NCI-H2171 (cell line): Measurements from ENCODE around the gene FHIT.

Experiments
- DNase-seq: peaks from one replicate; lab custom pipeline; 2025; lab: John Stamatoyannopoulos, UW

FHIT gene

DNA sequence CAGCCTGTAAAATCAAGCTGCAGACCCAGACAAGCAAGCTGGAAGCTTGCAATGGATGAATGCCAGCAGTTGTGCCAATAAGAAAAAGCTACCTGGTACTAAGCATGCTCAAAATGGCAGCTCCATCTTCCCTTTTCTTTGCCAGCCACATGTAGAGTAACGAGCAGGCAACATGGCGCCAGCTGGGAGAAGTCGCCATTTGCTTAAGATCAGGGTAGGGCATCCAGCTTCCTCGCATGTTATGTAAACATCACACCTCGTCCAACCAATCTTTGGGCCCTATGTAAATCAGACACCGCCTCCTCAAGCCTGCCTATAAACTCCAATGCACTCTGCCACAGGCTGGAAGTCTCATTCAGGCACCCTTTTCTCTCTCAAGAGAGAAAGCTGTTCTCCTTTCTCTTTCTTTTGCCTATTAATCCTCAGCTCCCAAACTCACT, 973.9 kb downstream of the FHIT start:
- no peak for DNase-seq

DNA sequence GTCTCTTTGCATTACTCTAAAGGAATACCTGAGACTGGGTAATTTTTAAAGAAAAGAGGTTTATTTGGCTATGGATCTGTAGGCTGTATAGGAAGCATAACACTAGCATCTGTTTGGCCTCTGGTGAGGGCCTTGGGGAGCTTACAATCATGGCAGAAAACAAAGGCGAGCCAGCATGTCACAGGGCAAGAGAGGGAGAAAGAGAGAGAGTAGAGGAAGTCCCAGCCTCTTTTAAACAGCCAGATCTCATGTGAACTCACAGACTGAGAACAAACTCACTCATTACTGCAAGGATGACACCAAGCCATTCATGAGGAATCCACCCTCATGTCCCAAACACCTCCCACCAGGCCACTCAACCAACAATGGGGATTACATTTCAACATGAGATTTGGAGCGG, 974.6 kb downstream of the FHIT start:
- no peak for DNase-seq

DNA sequence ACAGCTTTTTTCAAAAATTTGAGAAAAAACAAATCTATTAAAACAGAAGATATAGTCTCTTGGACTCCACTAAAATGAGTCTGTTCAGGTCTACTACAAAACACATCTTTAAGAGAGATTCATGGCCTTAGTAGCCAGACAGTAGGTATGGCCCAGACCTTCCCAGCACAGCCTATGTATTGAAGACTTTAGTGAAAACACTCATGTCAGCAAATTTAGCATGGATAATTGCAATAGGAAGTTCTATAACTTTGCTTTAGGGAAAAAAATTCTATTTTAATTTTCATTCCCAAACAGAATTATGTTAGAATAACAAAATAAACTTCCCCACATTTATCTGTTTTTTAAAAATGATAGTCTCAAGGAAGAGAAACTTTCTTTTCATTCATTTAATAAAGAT, 976.6 kb downstream of the FHIT start:
- DNase-seq: no peak

DNA sequence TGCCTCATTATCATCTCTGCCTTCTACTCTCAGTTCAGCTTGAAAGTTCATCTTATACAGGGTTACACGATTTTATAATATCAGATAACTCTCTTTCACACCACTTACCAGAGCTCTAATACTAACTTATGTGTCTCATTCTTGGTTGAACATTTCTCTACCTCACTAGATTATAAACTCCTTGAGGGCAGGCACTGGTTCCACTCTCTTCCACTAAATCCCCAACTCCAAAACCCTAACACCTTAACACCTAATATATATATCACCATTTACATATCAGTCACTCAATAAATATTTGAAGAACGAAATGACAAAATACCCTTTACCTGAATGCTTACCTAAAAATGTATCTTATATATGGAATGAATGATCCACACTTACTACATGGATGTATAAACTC, 977.2 kb downstream of the FHIT start:
- DNase-seq: no peak

DNA sequence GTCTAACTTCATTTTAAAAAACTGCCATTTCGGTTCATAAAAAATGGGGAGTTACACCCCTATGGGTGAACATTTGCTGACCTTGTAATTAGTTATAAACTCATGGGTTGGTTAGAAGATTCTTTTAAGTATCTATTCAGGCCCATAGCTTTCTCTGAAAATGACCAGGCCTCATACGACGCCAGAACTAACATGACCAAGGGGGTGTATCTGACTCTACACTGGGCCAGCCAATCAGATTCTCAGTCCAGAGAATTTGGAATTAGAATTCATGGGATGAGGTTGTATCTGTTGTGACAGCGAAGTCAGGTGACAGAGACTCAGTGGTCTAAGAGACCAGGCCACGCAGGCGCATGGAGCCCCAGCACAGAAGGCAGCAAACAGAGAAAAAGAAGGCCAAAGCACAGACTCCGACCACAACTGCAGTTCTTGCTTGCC, 981.4 kb downstream of the FHIT start:
- no peak for DNase-seq

DNA sequence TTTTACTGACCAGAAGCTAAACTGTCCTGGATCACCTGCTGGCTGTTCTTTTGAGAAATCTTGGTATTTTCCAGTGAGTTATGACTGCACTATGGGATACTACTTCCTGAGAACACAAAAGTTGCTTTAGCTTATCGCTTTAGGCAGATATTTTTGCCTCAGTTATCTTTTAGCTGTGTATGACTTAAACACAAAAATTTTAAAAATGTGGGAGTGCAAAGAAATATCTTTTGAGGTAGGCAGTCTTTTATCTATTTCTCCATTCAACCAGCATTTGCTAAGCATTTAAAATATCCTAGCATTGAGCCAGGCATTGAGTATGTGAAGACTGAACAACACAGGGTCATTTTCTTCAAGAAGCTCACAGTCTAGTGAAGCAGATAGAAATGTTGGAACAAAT, 981.9 kb downstream of the FHIT start:
- DNase-seq: no peak

DNA sequence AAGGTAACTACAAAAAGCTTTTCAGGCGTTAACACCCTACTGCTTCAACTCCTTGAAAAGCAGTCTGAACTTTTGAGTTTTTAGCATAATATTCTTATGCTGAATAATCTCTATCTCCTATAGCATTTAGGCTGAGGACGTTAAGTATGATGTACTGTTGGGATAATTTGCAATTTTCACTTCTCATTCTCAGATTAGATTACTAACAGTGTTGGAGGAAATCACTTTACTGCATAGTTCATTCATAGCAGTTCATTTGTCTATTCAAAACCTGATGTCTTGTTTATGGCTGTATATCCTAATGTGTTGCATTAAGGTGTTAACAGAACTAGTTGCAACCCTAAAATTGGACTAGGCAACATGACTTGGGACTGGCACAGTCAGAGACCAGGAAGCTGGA, 983.1 kb downstream of the FHIT start:
- no peak for DNase-seq

DNA sequence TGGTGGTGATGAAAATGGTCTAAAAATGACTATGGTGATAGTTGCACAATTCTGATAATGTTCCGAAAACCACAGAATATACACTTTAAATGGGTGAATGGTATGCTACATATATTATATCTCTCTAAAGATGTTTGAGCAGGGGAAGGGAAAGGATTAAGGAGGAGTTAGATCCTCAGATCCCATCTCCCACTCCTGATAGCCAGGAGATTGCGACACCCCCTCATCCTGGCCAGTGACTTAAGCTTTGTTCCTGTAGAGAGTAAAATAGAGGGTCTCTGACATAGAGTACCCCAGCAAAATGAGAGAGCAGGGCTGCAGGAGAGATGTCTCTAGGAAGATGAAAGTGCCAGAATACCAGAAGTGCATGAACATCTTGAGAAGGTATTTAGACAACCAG, 984.8 kb downstream of the FHIT start:
- DNase-seq: no peak

DNA sequence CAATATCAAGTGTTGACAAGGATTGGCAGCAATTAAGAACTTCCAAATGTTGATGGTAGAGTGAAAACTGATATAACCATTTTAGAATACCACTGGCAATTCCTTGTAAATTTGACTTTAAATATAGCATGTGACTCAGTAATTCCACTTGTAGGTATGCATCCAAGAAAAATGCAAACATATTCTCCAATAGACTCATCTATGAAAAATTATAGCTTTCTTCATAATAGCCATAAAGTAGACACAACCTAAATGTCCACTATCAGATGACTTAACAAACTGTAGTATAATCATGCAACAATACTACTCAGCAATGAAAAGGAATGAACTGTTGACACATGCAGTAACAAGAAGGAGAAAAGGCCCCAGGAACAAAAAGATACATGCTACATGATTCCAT, 988.1 kb downstream of the FHIT start:
- DNase-seq: no peak

DNA sequence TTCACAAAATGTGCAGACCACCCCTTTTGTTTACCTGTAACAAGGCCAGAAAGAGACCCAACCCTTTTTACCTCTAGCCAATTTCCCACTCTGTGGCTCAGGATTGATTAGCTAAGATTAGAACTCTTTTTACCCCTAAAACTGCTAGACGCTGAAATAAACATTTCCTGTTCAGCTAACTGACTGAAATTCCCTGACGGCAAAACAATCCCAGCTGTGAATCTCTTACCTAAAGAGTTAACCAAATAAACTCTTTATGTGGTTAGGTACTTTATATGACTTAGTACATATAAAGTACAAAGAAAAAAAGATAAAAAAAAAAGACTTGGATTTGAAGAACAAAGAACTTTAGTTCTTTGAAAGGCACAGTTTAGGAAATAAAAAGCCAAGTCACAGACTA, 988.7 kb downstream of the FHIT start:
- DNase-seq: no peak

DNA sequence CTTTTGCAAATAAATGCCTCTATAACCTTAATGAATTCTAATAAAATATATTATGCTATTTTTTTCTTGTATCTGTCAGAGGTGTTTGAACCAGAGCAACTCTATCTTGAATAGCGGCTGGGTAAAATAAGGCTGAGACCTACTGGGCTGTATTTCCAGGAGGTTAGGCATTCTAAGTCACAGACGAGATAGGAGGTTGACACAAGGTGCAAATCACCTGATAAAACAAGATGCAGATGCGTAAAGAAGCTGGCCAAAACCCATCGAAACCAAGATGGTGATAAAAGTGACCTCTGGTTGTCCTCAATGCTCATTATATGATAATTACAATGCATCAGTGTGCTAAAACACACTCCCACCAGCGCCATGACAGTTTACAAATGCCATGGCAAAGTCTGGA, 990.7 kb downstream of the FHIT start:
- no peak for DNase-seq

DNA sequence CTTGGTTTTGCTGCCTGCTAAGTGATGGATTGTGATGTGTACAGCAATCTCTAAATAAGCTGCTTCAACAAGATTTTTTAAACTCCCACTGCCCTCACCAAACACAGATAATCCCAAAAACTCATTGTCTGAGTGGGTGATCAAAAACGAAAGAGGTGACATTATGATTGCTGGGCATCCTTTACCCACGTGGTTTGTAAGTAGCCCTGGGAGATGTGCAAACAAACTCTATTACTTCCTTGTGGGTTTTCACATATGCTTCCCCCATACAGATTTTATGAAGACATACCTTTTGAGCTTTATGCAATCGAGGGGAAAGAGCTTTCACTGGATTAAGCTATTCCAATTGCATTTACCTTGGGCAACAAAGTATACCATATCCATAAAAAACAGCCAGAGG, 1000.4 kb downstream of the FHIT start:
- DNase-seq: no peak

DNA sequence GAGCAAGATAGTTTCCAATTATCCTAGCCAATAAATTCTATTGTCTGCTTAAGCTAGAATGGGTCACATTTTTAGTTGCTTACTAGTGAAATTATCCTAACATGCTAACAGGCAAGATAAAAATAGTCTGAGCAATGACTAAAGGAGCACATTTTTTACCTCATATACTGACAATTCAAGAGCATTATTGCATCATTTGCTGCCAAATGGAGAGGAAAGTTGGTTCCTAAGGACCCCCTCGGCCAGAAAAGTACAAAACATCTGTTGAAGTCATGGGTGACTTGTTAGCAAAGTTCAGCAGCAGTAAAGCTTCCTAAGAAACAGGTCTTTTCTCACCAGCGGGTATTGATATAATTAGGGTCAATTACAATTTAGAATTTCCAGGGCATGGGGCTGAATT, 1001.0 kb downstream of the FHIT start:
- DNase-seq: no peak

DNA sequence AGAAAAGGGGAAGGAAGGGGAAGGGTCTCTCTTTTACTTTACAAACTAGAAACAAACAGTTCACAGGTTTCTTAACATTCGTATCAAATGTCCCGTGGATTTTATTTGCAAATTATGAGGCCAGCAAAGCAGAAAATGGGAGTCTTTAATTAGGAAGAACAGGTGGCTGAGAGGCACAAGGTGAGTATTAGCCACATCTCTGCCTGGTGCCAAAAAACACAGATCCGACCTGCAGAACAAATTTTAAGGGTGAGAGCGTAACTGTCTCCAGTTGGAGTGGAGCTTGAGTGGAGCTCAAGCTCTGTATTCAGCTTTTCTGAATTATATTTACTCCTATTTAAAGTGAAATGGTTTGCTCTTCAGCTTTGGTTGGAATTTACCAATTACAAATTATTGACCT, 1004.9 kb downstream of the FHIT start:
- peak; percentile 53 for DNase-seq

DNA sequence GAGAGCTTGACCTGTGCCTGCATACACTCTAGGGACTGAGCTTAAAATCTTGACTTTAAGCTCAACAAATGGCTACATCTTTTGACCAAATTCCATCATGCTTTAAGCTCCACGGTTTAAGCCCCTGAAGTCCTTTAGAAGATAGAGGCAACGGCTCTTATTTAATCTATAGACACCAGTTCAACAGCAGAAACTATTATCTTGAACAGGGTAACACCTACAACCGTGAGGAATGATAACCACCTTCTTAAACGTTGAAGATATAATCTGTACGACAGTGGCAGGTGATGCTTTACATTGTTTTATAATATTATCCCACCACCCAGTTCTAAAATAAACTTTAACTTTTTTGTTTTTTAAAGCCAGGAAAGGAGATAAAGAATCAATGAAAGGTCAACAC, 1007.8 kb downstream of the FHIT start:
- no peak for DNase-seq

DNA sequence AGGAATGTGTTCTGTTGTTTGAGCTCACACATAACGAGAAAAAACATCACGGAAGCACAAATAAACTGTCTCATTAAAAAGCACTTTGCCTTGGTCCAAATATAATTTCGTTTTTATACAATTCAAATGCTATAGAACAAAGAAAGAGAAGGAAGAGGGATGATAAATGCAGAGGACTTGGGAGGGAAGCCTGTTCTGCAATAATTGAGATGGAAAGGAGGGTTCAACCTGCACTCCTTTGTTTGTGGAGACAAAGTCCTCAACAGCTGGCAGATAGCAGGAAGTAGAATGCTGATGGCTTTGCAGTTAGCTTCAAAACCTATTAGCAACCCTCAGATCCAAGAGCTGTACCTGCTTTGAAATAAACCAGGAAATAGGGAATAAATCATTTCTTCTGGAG, 1010.8 kb downstream of the FHIT start:
- DNase-seq: no peak

DNA sequence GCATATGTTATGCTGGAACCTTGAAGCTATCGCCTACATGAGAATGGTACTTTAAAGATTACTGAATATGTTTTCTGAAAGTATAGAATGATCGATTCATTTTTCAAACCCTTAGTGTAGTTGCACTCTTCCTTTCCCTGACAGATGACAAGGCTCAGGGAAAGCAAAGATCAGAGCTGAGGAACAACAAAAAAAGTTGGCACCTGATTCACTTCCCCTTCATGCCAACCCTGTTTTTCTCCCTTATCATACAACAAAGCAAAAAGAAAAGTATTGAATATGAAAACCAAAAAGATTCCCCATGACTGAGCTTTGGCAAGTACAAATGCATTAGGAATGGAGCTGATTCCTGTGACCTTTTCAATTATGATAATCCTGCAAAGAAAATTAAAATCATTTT, 1012.7 kb downstream of the FHIT start:
- DNase-seq: no peak

DNA sequence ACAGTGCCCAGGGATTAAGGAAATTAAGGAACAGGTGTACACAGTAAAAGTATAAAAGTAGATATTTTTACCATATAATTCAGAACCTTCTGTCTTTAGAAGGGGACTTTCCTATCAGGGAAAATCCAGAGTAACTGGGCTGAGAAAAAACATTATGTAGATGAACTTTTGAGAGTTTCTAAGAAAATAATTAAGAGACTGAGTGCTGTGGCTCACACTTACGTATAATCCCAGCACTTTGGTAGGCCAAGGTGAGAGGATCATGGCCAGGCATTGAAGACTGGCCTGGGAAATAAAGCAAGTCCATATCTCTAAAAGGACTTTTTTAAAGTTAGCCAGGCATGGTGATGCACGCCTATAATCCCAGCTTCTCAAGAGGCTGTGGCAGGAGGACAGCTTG, 1021.8 kb downstream of the FHIT start:
- no peak for DNase-seq

DNA sequence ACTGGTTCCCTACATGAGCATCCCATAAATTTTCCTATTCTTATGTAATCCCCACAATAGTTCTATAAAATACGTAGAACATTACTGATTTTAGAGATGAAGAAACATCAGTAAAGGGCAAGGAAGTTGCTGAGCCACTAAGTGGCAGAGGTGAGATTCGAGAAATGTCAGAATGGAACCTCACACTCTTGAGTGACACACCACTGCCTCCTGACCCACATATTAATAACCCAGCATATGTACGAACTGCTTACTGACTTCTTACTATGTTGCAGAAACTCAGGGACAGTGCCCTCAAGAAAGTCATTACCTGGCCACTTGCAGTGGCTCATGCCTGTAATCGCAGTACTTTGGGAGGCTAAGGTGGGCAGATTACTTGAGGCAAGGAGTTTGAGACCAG, 1022.4 kb downstream of the FHIT start:
- DNase-seq: no peak

DNA sequence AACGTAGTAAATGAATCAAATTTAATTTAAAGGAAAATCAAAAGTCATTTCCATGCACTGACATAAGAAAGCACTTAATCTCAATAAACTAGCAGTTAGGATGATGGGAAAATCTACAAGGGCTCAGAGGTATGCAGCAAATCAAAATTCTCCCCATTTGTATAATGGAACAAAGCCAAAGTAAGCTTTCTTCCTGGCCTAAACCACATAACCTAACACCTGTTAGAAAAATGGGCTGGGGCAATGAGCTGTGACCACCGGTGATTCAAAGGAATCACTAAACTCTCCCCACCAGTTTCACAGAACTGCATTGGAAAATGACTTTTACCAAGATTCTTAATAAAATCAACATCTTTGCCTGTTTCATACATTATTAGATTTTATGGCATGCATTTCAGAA, 1024.3 kb downstream of the FHIT start:
- DNase-seq: no peak

DNA sequence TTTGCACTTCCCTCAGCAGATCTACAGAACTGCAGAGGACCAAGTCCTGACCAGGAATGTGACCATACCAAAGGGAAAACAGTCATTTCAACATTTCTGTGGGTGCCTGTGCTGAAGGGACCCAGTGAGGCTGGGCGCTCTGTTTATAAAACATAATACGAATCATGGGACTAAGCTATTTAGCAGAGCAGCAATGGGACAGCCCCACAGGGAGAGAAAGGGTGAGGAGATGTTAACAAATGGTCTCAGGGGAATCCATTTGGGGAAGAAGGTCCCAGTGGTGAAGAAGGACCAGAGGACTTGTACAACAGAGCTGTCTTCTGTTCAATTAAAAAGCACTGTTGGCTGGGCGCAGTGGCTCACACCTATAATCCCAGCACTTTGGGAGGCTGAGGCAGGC, 1025.4 kb downstream of the FHIT start:
- DNase-seq: no peak

DNA sequence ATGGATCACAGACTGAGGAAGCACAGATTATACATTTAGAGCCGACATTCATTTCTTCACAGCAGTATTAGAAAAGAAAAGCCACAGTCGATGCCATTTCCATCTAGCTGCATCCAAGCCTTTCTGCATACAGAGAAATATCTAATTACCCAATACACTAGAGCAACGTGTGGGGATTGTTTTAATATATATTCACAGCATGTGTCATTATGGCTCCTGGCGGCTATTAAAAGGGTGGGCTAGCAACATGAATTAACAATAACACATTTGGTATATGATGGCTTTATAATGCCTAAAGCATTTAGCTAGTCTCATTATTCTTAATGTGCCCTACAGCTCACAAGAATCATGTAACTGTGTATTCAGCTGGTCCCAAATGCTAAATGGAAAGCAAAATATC, 1030.5 kb downstream of the FHIT start:
- DNase-seq: no peak

DNA sequence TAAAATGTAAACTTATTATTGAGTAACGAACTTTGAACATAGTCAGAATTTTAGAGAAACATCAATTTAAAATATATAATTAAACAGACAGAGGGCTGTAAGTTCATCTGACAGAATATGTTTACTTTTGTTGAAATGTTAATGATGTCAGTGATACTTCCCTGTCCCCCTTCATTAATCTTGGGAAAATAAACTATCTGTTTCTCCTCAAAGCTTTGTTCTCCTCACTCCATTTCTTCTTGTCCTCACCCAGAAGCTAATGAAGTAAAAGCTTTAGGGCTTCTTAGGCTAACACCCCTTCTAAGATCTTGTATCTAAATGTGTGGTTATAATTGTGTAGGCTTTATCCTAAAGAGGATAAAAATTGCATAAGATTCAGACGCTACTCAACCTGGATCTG, 1031.8 kb downstream of the FHIT start:
- no peak for DNase-seq

DNA sequence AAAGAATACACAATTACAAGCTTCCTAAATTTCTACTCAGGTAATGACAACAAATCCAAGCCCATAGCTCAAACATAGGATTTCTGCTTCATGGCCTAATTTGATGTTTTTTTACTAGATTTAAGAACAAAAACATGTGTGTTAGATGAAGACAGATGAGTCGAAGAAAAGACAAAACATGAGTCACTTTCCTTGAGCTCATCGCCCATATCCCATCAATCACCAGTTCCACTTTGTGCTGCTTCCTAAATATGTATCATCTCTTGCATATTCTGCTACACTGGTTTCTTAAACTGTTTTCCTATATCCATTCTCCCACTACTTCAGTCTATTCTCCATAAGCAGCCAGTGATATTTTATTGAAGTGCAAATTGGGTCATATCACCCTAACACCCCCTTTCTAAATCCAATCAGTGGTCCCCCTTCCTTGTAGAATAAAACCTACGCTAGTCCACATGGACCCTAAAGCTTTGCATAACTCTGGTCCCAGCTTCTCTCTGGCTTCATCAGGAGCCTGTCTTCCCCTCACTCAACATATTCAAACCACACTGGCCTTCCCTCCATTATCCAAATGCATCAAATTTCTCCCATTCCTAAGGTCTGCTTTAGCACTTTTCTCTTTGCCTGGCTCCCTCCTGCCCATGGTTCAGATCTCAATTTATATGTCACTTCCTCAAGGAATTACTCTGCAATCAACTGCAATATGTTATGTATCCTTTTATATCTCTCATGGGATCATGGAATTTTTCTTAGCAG, 1033.9 kb downstream of the FHIT start:
- DNase-seq: no peak
